8988T (cell line): ENCODE data around the gene STK11IP.

Experiments used
- DNase-seq: peaks from one replicate; pipeline ENCODE4 v3.0.0; 2011

The STK11IP gene

GRCh38 chr2:219618733-219619122, 21.1 kb downstream of the STK11IP start:
- DNase-seq: no peak

GRCh38 chr2:219619235-219619634, 21.6 kb downstream of the STK11IP start:
- DNase-seq: no peak

GRCh38 chr2:219620546-219620945, 22.9 kb downstream of the STK11IP start:
- no peak for DNase-seq

- no peak for DNase-seq
These were observed 24.3 kb downstream of the STK11IP start for GRCh38 chr2:219621935-219622334.

- DNase-seq: no peak
These were observed 24.8 kb downstream of the STK11IP start for GRCh38 chr2:219622472-219622871.

GRCh38 chr2:219624565-219624964, 26.9 kb downstream of the STK11IP start:
- DNase-seq: no peak

GRCh38 chr2:219625179-219625578, 27.5 kb downstream of the STK11IP start:
- no peak for DNase-seq

- no peak for DNase-seq
These were observed 28.9 kb downstream of the STK11IP start for GRCh38 chr2:219626540-219626939.

GRCh38 chr2:219627103-219628100, 29.7 kb downstream of the STK11IP start, which contains the start of gene SLC4A3:
TSS of gene SLC4A3 (plus strand) at chr2:219627630. CDS start at chr2:219627993, 363 bp downstream.
- peak; percentile 92 for DNase-seq

- DNase-seq: no peak
These were observed 30.8 kb downstream of the STK11IP start for GRCh38 chr2:219628235-219628985.

GRCh38 chr2:219628986-219629901, 31.6 kb downstream of the STK11IP start:
- no peak for DNase-seq

GRCh38 chr2:219629976-219630695, 32.5 kb downstream of the STK11IP start:
- DNase-seq: no peak

GRCh38 chr2:219630770-219631405, 33.2 kb downstream of the STK11IP start:
- no peak for DNase-seq

GRCh38 chr2:219631406-219631891, 33.8 kb downstream of the STK11IP start:
- DNase-seq: no peak

GRCh38 chr2:219631904-219632759, 34.5 kb downstream of the STK11IP start:
- no peak for DNase-seq

- no peak for DNase-seq
These were observed 35.1 kb downstream of the STK11IP start for GRCh38 chr2:219632760-219633105.

- no peak for DNase-seq
These were observed 35.8 kb downstream of the STK11IP start for GRCh38 chr2:219633276-219634065.

GRCh38 chr2:219634171-219634940, 36.7 kb downstream of the STK11IP start:
- no peak for DNase-seq
